Measurements from ENCODE around the gene RYR3. TPM values are rescaled to one million over a fixed set of nuclear protein-coding genes. Genes with fewer than 3 reads are reported as not detected.

Gene RYR3
- total RNA-seq, 4 donors from 2014 or later = 9.1 to 64.0 (median 30.4) TPM

GRCh38 chr15:33700695-33701303 is 390.0 kb downstream of the RYR3 start:
- peak; percentile 60 to 65 for DNase-seq
- no peaks in the 10 kb centered on the region for H3K27me3 ChIP-seq
- no peak overlapping the region for H3K4me3 ChIP-seq
- intact Hi-C loops (cut with DNase I; ENCODE audit: low total_unique reads) = loop anchor here (10.0 kb wide), 1 partner anchor 386 kb away; the partner anchor contains the start of gene RYR3
- H3K36me3 ChIP-seq = no peaks in the 10 kb centered on the region
- H3K9me3 ChIP-seq = no peaks in the 10 kb centered on the region
- TF ChIP-seq POLR2A (IDR thresholded peaks at IDR 0.05) (no peak), CTCF (IDR thresholded peaks at IDR 0.05) (peak; percentile 76 to 86 (median 81))
- H3K4me1 ChIP-seq = no peaks in the 10 kb centered on the region
- no peak overlapping the region for H3K27ac ChIP-seq

- Histone ChIP-seq H3K4me1 (no peaks in the 10 kb centered on the region), H3K4me3 (no peak overlapping the region), H3K36me3 (no peaks in the 10 kb centered on the region), H3K9me3 (no peaks in the 10 kb centered on the region), H3K27me3 (no peaks in the 10 kb centered on the region), H3K27ac (no peak overlapping the region)
- intact Hi-C loops (cut with DNase I; ENCODE audit: low total_unique reads) = loop anchor here (10.0 kb wide), 1 partner anchor 386 kb away; the partner anchor contains the start of gene RYR3
- TF ChIP-seq CTCF (IDR thresholded peaks at IDR 0.05) (no peak), POLR2A (IDR thresholded peaks at IDR 0.05) (no peak)
- DNase-seq = no peak
Measured at GRCh38 chr15:33701304-33701696, 390.5 kb downstream of the RYR3 start.

- Histone ChIP-seq H3K27me3 (no peaks in the 10 kb centered on the region), H3K27ac (no peak overlapping the region), H3K4me3 (no peak overlapping the region), H3K4me1 (no peaks in the 10 kb centered on the region), H3K9me3 (no peaks in the 10 kb centered on the region), H3K36me3 (no peaks in the 10 kb centered on the region)
- no peak for DNase-seq
- TF ChIP-seq CTCF (IDR thresholded peaks at IDR 0.05) = no peak
- no peak for TF ChIP-seq POLR2A (IDR thresholded peaks at IDR 0.05)
- intact Hi-C loops (cut with DNase I; ENCODE audit: low total_unique reads) = loop anchor here (10.0 kb wide), 1 partner anchor 391 kb away; the partner anchor contains the start of gene RYR3
Measured at GRCh38 chr15:33706173-33706572, 395.4 kb downstream of the RYR3 start.

GRCh38 chr15:33710748-33711147 is 400.0 kb downstream of the RYR3 start:
- Histone ChIP-seq H3K4me3 (no peak overlapping the region), H3K27me3 (no peaks in the 10 kb centered on the region), H3K4me1 (no peaks in the 10 kb centered on the region), H3K36me3 (no peaks in the 10 kb centered on the region), H3K27ac (no peak overlapping the region), H3K9me3 (no peaks in the 10 kb centered on the region)
- intact Hi-C loops (cut with DNase I; ENCODE audit: low total_unique reads) = no loop called here
- TF ChIP-seq POLR2A (IDR thresholded peaks at IDR 0.05) (no peak), CTCF (IDR thresholded peaks at IDR 0.05) (no peak)
- DNase-seq = no peak

GRCh38 chr15:33716025-33716424 is 405.3 kb downstream of the RYR3 start:
- intact Hi-C loops (cut with DNase I; ENCODE audit: low total_unique reads) = no loop called here
- DNase-seq = no peak

More at GRCh38 chr15:33716025-33716424, 405.3 kb downstream of the RYR3 start:
- Histone ChIP-seq H3K36me3 (no peaks in the 10 kb centered on the region), H3K27me3 (no peaks in the 10 kb centered on the region), H3K27ac (no peak overlapping the region), H3K4me3 (no peak overlapping the region), H3K9me3 (no peaks in the 10 kb centered on the region), H3K4me1 (no peaks in the 10 kb centered on the region)
- TF ChIP-seq CTCF (IDR thresholded peaks at IDR 0.05) (no peak), POLR2A (IDR thresholded peaks at IDR 0.05) (no peak)
